ENCODE measurements around the gene ZNF366. TPM values are rescaled to one million over a fixed set of nuclear protein-coding genes. Genes with fewer than 3 reads are reported as not detected.

Gene ZNF366
- total RNA-seq, 1 experiment from 2014 or later: not detected

GRCh38 chr5:72541501-72542225 lies 34.5 kb upstream of the ZNF366 start:
- intact Hi-C loops (cut with micrococcal nuclease; ENCODE audit: unreplicated experiment): no loop called here
- CTCF ChIA-PET: no interaction called here
- POLR2A ChIA-PET: no interaction called here
- H3K36me3 ChIP-seq (ENCODE audit: control insufficient read depth, insufficient read depth, low read length): no peaks in the 10 kb centered on the region
- DNase-seq: no peak
- Mint-ChIP-seq H3K4me1 (ENCODE audit: low read depth, unreplicated experiment) (peaks cover 23% of the 10 kb centered on the region), H3K27ac (ENCODE audit: unreplicated experiment) (no peak overlapping the region), H3K9me3 (ENCODE audit: unreplicated experiment) (peaks cover 22% of the 10 kb centered on the region), H3K4me3 (ENCODE audit: unreplicated experiment) (no peak overlapping the region), H3K36me3 (ENCODE audit: insufficient read depth, unreplicated experiment) (no peaks in the 10 kb centered on the region), H3K27me3 (ENCODE audit: insufficient read depth, unreplicated experiment) (no peaks in the 10 kb centered on the region)
- no peaks in the 10 kb centered on the region for H3K4me1 ChIP-seq
- no peaks in the 10 kb centered on the region for H3K27me3 ChIP-seq (replicated peaks; ENCODE audit: control insufficient read depth, insufficient read depth, low read length)
- BruUV-seq (replicated peaks): no TSS peak
- no peak for TF ChIP-seq CTCF (IDR thresholded peaks at IDR 0.05; ENCODE audit: insufficient read depth in 1 of 2, low read depth in 1 of 2, low read length in 1 of 2, severe bottlenecking in 1 of 2, unreplicated experiment in 1 of 2)
- no peaks in the 10 kb centered on the region; the same call in 1 of the 2 replicates for H3K9me3 ChIP-seq
- H3K4me3 ChIP-seq (ENCODE audit: low read depth, low read length): no peak overlapping the region

DNA sequence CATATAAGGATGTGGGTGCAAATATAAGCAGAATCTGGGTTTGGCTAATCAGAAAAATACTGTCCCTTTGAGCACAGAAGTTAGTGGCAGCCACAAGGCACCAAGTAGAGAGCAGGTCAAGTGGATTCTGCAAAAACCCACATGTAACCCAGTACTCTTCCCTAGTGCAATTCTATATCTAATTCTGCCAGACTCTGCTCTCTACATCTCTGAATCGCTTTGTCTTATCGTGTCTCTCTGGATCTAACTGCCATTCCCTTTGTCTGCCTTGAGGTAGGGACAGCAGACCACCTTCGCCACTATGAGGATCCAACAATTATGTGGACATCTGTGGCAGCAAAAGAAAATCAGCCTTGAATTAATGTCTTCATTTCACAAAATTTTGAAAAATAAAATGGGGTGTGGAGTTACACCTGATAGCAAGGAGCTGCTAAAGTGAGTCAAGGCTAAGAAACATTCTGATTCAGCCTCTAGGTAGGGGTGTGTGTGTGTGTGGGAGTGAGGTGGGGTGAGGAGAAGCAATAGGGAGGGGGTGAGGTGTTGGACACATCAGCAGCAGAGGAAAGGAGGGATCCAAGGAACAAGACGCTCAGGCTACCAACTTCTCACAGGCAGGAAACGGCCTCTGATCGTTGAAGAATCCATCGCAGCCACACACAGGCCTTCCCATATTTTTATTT lies 33.7 kb upstream of the ZNF366 start:
- Histone ChIP-seq H3K4me1 (no peaks in the 10 kb centered on the region), H3K9me3 (no peaks in the 10 kb centered on the region), H3K36me3 (ENCODE audit: control insufficient read depth, insufficient read depth, low read length) (no peaks in the 10 kb centered on the region), H3K4me3 (ENCODE audit: low read depth, low read length) (no peak overlapping the region), H3K27me3 (replicated peaks; ENCODE audit: control insufficient read depth, insufficient read depth, low read length) (no peaks in the 10 kb centered on the region)
- ChIA-PET CTCF (no interaction called here), POLR2A (no interaction called here)
- Mint-ChIP-seq H3K36me3 (ENCODE audit: insufficient read depth, unreplicated experiment) (no peaks in the 10 kb centered on the region), H3K9me3 (ENCODE audit: unreplicated experiment) (peaks cover 14% of the 10 kb centered on the region), H3K27ac (ENCODE audit: unreplicated experiment) (no peak overlapping the region), H3K4me1 (ENCODE audit: low read depth, unreplicated experiment) (peaks cover 23% of the 10 kb centered on the region), H3K4me3 (ENCODE audit: unreplicated experiment) (no peak overlapping the region), H3K27me3 (ENCODE audit: insufficient read depth, unreplicated experiment) (no peaks in the 10 kb centered on the region)
- TF ChIP-seq CTCF (IDR thresholded peaks at IDR 0.05; ENCODE audit: insufficient read depth in 1 of 2, low read depth in 1 of 2, low read length in 1 of 2, severe bottlenecking in 1 of 2, unreplicated experiment in 1 of 2): no peak
- DNase-seq: no peak
- intact Hi-C loops (cut with micrococcal nuclease; ENCODE audit: unreplicated experiment): no loop called here
- BruUV-seq (replicated peaks): no TSS peak

DNA sequence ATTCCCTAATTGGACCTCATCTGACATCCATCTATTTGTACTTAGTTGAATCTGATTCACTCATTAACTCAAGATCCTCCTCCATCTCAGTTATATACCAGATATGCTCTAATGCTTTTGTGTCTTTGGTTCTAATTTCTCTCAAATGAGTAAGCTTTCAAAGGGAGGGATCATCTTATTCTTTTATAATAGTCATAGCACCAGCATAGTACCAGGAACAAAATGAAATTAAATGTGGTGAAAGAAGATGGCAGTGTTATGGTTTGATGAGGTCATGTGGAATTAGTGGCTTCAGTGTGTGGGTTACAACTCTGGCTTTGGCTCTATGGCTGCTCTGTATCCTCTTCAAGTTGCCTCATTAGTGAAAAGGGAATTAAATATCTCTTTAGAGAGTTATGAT lies 32.5 kb upstream of the ZNF366 start:
- no TSS peak for BruUV-seq (replicated peaks)
- H3K4me3 ChIP-seq (ENCODE audit: low read depth, low read length): no peak overlapping the region
- H3K4me3 Mint-ChIP-seq (ENCODE audit: unreplicated experiment): peak overlapping the region; percentile 6
- H3K4me1 ChIP-seq: no peaks in the 10 kb centered on the region
- ChIA-PET CTCF (no interaction called here), POLR2A (no interaction called here)
- no peaks in the 10 kb centered on the region for H3K9me3 ChIP-seq
- no peaks in the 10 kb centered on the region for H3K27me3 ChIP-seq (replicated peaks; ENCODE audit: control insufficient read depth, insufficient read depth, low read length)
- no peaks in the 10 kb centered on the region for H3K27me3 Mint-ChIP-seq (ENCODE audit: insufficient read depth, unreplicated experiment)
- no peaks in the 10 kb centered on the region for H3K36me3 ChIP-seq (ENCODE audit: control insufficient read depth, insufficient read depth, low read length)
- intact Hi-C loops (cut with micrococcal nuclease; ENCODE audit: unreplicated experiment): no loop called here
- no peak for TF ChIP-seq CTCF (IDR thresholded peaks at IDR 0.05; ENCODE audit: insufficient read depth in 1 of 2, low read depth in 1 of 2, low read length in 1 of 2, severe bottlenecking in 1 of 2, unreplicated experiment in 1 of 2)
- peaks cover 23% of the 10 kb centered on the region for H3K4me1 Mint-ChIP-seq (ENCODE audit: low read depth, unreplicated experiment)
- no peaks in the 10 kb centered on the region for H3K36me3 Mint-ChIP-seq (ENCODE audit: insufficient read depth, unreplicated experiment)
- H3K9me3 Mint-ChIP-seq (ENCODE audit: unreplicated experiment): peaks cover 2% of the 10 kb centered on the region
- no peak for DNase-seq
- no peak overlapping the region for H3K27ac Mint-ChIP-seq (ENCODE audit: unreplicated experiment)

All from Caco-2 (cell line).